H4 (cell line): Measurements from ENCODE around the gene CCDC136. TPM values are rescaled to one million over a fixed set of nuclear protein-coding genes. Genes with fewer than 3 reads are reported as not detected.

Experiments used
- DNase-seq: peaks from one replicate; pipeline ENCODE4 v3.0.0-alpha.2; 2015; ENCODE audit warnings: low spot score
- total RNA-seq: library from RNA; depleted of rRNA; stranded (reverse); fragments of >200 nt; shearing (Covaris generic); gene quantifications from 2 replicates; pipeline ENCODE4 v1.2.3, GENCODE V29; 2014

The CCDC136 gene
- total RNA-seq, 1 experiment from 2014 or later, result 5.2 TPM

DNA sequence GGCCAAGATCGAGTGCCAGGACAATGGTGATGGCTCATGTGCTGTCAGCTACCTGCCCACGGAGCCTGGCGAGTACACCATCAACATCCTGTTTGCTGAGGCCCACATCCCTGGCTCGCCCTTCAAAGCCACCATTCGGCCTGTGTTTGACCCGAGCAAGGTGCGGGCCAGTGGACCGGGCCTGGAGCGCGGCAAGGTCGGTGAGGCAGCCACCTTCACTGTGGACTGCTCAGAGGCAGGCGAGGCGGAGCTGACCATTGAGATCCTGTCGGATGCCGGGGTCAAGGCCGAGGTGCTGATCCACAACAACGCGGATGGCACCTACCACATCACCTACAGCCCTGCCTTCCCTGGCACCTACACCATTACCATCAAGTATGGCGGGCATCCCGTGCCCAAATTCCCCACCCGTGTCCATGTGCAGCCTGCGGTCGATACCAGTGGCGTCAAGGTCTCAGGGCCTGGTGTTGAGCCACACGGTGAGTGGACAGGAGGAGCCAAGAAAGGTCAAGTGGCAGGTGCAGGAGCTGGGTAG lies 53.1 kb downstream of the CCDC136 start:
- DNase-seq, result no peak

DNA sequence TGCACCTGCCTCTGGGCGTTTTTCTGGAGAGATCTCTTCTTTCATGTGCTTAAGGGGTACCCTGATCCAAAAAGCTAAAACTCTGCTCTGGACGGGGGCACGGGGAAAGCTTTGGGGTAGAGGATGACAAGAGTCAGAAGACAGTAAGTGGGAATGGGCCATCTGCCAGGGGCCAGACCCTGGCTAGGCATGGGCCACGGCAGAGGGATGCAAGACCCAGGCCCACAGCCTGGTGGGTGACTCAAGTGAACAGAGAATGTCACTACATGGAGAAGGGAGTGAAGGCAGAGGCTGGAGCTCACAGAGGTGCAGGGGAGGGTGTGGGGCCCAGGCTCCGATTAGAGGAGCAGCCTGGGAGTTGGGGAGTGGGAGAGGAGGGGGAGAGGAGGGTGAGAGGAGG lies 53.7 kb downstream of the CCDC136 start:
- DNase-seq, result no peak

DNA sequence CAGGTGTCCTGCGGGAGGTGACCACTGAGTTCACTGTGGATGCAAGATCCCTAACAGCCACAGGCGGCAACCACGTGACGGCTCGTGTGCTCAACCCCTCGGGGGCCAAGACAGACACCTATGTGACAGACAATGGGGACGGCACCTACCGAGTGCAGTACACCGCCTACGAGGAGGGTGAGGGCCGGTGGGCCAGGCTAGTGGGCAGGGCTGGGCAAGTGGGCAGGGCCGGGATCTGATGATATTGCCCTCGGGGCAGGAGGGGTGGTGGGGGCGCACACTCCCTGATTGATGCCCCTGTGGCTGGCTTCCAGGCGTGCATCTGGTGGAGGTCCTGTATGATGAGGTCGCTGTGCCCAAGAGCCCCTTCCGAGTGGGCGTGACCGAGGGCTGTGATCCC lies 54.2 kb downstream of the CCDC136 start:
- DNase-seq, result no peak

DNA sequence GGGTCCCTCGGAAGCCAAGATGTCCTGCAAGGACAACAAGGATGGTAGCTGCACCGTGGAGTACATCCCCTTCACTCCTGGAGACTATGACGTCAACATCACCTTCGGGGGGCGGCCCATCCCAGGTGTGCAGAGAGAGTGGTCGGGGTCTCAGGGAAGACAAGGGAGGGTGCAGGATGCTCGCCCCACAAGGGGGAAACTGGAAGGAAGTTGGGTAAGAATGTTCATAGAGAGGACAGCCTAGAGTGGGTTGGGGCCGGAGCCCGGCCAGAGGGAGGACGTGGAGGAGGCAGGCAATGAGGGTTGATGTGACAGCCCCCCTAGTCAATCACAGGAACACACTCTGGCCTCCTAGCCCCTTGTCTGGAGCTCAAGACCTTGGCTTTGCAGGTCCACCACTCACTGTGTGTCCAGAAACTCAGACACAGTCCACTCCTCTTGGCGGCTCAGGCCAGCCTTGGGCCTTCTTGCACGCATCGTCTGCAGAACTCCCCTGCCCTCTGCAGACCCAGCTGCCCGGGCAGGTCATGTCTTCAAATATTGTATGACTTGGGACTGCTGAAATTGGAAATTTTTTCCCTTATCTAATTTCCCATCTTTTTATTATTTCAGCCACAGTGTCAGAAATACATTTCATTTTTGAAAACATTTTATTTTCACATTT lies 55.1 kb downstream of the CCDC136 start:
- DNase-seq, result no peak

DNA sequence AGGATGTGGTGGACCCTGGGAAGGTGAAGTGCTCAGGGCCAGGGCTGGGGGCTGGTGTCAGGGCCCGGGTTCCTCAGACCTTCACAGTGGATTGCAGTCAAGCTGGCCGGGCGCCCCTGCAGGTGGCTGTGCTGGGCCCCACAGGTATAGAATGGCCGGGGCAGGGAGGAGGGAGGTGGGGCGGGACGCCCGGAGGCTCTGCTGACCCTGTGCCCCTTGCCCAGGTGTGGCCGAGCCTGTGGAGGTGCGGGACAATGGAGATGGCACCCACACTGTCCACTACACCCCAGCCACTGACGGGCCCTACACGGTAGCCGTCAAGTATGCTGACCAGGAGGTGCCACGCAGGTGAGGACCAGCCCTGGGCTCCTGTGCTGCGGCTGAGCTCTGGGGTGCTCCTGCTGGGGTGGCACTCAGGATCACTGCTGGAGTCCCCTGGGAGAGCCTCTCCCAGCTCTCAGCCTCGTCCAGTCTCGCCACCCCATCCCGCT lies 56.0 kb downstream of the CCDC136 start:
- no peak for DNase-seq

DNA sequence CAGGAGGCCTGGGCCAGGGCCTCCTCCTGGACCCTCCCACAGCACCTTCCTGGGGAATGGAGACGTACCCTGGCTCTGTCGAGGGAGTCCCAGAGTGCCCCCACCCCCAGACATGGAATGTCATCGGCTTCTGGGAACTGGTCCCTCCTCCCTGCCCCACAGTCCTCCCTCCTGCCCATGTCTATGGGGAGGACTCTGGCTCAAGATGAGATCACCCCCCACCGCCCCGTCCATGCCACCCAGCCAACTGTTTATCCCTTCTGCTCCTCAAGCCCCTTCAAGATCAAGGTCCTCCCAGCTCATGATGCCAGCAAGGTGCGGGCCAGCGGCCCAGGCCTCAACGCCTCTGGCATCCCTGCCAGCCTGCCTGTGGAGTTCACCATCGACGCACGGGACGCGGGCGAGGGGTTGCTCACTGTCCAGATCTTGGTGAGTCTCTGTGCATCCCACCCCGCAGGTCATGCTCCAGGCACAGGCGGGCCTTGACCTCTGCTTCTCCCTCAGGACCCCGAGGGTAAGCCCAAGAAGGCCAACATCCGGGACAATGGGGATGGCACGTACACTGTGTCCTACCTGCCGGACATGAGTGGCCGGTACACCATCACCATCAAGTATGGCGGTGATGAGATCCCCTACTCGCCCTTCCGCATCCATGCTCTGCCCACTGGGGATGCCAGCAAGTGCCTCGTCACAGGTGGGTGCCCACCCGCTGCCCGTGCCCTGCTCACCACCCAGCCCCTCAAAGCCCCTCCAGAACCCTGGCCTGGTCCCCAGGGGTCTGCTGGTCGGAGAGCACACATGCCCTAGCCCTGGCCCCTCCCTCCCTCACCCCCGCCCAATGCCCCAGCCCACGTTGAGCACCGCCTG lies 56.8 kb downstream of the CCDC136 start:
- DNase-seq, result no peak

DNA sequence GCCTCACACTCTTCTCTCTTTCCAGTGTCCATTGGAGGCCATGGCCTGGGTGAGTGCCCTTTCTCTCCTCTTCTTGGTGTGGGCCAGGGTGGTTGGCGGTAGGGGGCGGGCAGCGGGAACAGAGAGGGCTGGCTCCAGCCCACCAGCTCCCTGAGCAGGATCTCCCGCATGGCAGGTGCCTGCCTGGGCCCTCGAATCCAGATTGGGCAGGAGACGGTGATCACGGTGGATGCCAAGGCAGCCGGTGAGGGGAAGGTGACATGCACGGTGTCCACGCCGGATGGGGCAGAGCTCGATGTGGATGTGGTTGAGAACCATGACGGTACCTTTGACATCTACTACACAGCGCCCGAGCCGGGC lies 57.4 kb downstream of the CCDC136 start:
- DNase-seq, result no peak

DNA sequence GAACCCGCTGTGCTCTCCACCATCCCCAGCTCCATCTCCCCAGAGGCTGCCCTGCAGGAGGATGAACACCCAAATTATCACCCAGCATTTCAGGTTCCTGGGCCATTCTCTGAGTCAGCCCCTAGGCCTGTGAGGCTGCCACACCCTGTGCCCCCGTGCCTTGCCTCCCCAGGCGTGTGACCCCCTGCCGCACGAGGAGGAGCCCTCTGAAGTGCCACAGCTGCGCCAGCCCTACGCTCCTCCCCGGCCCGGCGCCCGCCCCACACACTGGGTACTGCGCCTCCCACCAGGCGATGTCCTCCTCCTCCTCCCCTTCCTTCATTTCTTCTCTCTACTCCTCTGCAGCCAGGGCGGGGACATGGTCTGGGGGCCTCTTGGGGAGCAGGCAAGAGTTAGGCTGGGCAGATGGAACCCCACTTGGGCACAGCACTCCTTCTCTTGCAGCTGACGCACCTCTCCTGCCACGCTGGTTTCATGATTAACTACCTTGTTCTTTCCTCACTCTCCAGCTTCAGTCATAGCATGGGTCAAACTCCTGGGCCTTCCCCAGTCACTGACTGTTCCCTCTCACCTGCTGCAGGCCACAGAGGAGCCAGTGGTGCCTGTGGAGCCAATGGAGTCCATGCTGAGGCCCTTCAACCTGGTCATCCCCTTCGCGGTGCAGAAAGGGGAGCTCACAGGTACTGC lies 58.2 kb downstream of the CCDC136 start:
- DNase-seq, result no peak

DNA sequence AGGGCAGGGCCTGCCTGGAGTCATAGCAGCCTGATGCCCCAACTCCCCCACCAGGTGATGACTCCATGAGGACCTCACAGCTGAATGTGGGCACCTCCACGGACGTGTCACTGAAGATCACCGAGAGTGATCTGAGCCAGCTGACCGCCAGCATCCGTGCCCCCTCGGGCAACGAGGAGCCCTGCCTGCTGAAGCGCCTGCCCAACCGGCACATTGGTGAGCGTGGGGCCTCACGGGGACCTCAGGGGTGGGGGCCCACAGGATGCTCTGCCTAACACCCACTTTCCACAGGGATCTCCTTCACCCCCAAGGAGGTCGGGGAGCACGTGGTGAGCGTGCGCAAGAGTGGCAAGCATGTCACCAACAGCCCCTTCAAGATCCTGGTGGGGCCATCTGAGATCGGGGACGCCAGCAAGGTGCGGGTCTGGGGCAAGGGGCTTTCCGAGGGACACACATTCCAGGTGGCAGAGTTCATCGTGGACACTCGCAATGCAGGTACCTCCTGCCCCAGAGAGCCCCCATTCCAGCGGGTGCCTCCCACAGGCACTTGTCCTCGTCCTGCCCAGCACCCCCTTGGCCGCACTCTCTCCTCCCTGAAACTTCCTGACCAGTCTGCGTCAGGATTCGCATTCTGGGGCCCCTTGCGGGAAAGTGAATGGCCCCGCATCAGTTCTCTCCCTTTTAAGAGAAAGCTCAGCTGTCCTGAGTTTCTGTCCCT lies 60.9 kb downstream of the CCDC136 start:
- no peak for DNase-seq

DNA sequence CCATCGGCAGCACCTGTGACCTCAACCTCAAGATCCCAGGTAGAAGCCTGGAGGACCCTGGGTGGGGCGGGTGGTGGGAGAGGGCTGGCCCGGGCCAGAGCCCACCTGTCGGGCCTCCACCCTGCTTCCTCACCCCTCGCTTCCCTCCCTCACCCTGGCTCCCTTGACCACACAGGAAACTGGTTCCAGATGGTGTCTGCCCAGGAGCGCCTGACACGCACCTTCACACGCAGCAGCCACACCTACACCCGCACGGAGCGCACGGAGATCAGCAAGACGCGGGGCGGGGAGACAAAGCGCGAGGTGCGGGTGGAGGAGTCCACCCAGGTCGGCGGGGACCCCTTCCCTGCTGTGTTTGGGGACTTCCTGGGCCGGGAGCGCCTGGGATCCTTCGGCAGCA lies 62.0 kb downstream of the CCDC136 start:
- no peak for DNase-seq

DNA sequence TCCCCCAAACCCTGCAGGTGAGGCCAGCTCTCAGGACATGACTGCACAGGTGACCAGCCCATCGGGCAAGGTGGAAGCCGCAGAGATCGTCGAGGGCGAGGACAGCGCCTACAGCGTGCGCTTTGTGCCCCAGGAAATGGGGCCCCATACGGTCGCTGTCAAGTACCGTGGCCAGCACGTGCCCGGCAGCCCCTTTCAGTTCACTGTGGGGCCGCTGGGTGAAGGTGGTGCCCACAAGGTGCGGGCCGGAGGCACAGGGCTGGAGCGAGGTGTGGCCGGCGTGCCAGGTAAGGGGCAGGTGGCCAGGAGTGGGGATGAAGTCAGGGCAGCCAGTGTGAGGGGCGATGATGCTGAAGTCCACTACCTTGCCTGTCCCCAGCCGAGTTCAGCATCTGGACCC lies 62.6 kb downstream of the CCDC136 start:
- DNase-seq, result no peak

DNA sequence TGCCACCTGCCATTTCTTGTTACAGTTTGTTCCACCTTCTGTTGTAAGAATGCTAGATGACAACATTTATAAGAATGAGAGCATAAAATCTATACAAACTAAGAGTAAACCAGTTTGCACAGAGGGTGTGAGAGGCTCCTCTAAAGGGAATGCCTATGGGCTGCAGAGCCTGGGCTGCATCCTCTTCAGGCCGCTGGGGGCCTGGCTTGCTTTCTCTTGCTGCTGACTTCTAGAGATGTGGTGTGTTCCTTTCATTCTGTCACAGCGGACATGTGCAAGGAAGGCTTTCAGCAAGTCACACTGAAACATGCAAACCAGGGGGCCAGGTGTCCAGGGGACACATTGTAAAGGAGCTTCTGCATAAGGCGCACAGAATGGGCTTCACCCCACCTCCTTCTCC lies 63.8 kb downstream of the CCDC136 start:
- DNase-seq, result no peak

DNA sequence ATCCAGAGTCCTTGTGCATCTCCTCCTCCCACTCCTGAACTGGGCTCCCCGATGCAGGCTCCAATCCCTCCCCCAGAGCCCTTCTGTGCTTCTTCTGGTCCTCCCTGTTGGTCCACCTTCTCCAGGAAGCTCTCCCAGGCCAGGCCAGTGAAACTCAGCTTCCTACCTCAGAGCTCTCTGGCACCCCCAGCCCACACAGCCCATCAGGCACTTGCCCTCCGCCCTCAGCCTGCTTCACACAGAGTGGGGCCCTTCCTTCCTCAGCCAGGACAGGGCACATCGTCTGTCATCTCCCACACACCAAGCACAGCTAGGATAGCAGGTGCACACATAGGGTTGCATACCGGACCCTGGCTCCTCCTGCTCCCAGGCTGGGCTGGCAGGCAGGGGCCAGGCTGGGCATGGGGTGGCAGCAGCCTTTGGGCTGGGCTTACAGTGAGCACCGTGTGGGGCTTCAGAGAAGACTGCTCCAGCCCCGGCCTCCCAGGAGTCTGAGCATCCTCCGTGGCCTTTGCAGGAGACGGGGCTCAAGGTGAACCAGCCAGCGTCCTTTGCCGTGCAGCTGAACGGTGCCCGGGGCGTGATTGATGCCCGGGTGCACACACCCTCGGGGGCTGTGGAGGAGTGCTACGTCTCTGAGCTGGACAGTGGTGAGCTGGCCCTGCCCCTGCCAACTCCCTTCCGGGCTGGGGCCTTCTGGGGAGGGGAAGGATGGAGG lies 64.4 kb downstream of the CCDC136 start:
- DNase-seq, result no peak

DNA sequence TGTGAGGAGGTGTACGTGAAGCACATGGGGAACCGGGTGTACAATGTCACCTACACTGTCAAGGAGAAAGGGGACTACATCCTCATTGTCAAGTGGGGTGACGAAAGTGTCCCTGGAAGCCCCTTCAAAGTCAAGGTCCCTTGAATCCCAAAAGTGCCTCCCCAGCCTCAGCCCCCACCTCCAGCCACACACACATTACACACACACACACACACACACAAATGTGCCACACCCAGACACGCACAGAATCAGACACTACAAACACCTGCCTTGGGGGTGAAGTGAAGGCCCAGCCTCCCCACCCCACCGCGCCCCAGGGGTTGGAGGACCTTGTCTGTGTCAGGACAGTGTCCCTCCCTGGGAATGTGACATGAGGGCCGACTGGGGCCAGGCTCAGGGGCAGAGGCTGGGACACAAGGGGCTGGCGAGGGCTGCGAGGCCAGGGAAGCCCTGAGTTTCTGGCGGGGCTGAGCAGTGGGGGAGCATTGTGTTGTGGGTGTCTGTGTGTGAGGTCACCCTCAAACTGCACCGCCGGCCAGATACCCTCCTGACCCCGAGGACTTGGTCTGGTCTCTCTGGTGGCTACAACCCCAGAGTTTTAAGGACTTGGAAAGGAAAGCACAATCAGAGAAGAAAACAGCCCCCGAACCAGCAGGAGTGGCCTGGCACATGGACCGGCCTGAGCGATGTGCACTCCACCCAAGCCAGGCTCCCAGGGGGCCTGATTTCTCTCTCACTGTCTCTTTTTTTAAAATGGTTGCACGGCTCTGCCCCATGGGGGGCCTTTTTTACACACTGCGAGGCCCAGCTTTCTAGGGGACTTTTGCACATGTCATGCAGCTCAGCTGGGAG lies 66.8 kb downstream of the CCDC136 start:
- no peak for DNase-seq

DNA sequence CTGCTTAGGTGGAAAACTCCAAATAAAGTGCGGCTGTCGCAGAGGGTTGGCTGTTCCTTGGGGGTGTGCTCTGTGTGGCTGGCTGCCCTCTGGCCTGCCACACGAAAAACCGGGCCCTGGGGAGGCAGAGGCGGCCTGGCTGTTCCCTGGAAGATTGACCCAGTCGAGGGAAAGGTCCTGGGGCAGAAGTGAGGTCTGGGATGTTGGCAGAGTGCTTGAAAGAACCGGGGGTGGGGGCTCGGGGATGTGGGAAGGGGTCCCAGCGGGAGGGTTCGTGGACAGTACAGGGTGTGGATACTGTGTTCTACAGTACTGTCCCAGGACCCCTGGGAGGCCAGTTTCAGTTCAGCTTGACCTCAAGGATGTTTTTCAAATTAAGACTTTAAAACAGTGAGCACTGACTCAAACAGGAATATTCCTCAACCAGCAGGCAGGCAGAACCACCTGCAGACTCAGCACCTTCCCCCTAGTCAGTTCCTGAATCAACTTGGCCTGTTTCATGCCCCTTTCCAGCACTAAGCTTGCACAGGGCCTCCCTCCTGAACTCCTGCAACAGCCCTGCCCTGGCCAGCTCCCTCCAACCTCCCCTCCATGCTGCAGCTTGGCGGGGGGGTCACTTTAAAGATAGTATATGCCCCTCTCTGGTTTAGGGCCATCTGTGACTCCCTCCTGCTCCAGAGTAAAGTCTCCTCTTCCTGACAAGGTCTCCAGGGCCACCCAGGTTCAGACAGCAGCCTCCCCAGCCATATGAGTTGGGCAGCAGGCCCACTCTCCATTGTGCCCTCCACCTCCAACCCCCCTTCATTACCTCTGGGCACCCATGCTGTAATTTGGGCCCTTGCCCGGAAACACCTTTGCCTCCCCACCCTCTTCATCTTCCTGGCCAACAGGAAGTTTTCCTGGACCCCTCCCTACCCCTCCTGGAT lies 67.7 kb downstream of the CCDC136 start:
- no peak for DNase-seq

DNA sequence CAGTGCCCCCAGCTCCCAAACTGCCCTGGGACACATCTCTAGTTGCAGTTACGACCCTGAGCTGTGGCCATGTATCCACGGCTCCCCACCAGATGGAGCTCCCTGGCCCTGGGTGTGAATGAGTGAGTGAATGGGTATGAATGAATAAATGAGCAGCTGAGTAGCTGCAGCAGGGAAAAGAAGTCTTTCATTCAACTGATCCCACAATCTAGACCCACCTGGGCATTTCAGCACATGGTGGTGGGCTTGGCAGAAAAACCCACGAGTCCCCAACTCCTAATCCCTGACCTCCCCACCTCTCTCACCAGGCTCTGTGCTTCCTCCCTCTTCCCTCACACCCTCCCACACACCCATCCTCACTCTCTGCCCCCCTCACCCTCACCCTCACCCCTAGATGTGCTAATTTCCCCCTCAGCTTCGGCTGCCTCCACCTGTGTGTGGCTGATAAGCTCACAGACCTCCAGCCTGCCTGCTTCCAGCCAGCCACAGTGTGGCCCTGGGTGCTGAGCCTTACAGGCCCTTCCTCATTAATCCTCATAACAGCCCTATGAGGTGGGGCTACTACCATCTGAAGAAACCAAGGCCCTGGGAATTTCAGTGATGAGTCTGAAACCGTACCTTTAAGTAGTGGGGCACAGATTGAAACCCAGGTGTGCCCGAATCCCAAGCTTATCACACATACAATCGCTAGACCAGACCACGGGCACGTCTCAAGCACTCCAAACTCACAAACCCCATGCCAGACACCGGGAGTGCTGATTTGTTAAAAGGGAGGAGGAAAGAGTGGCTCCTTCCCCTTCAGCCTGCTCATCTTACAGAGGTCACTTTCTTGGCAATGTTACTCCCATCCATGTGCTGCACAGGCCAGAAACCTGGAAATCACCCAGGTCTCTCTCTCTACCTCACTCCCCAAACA lies 68.6 kb downstream of the CCDC136 start:
- DNase-seq, result no peak

DNA sequence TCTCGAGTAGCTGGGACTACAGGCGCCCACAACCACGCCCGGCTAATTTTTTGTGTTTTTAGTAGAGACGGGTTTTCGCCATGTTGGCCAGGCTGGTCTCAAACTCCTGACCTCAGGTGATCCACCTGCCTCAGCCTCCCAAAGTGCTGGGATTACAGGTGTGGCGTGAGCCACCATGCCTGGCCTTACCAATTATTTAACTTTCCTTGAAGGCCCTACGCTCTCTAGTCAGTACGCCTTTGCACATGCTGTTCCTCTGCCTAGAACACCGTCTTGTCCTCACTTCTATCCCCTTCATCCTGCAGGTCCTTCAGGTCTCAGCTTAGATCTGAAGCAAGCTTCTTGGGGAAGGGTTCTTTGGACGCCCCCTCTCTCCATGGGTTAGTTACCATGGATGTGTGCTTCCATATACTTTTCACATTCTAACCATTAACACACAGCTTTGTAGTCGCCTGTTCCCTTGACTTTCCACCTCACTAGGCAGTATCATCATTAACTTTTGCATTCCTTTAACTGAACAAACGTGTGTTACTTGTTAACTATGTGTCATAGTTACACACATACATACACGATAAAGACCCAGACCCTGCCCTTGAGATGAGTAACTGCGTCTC lies 70.3 kb downstream of the CCDC136 start:
- no peak for DNase-seq
